Measurements from ENCODE around the gene PSMC1. TPM values are rescaled to one million over a fixed set of nuclear protein-coding genes. Genes with fewer than 3 reads are reported as not detected.

The PSMC1 gene
- 120 and 139 TPM in 2 replicates for total RNA-seq

DNA sequence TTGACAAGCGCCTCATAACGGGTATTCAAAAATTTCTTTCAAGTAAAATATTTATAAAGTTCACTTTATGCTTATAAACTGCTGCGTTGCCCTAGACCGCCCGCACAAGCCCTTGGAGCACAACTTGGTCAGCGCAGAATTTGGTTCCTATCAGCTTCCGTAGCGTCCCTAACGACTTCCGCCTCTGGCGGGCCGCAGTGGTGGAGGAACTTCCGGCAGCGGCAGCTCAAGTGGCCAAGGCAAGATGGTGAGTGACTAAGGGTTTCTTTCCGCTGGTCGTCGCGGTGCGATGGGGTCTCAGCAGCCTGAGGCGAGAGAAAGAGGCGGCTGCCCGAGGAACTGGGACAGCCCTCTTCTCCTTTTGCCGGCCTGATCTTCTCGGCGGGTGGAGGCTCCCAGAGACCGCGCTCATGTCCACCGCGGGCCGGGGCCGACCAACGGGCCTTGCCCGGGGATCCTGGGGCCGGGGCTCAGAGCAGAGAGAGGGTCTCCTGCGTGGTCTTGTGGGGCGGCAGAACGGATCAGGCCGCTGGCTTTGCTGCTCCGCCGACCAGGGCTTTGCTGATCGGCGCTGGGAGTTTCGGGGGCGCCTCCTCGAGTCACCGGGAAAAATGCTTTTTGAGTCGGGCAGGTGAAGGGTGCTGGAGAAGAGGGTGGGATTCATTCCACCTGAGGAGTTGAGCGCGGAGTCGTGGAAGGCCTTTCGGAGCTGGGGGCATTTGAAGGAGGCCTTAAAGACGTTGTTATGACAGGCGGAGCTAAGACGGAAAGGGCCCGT, at the start of gene PSMC1:
Gene PSMC1 (plus strand): TSS at position 200 of the 778 bp plus-strand sequence. CDS start 45 bp downstream, at position 245.

Other genes starting within 250 kb of the PSMC1 start
- gene KCNK13, start 194.6 kb upstream of the PSMC1 start, total RNA-seq = not detected in 2 replicates
- 9.1 and 10.6 TPM in 2 replicates for gene NRDE2, start 75.4 kb downstream of the PSMC1 start, total RNA-seq
- 340 and 775 TPM in 2 replicates for gene CALM1, start 140.5 kb downstream of the PSMC1 start, total RNA-seq

All from bronchial smooth muscle cell (primary cell).